HG03108 (cell line): Measurements from ENCODE around the gene ZNF618.

Source experiments
- ATAC-seq: cut with Tn5 transposase; IDR thresholded peaks from one replicate; pipeline ENCODE4 v1.9.1; 2021; ENCODE audit warnings: moderate library complexity; ENCODE audit not compliant: unreplicated experiment

ZNF618 gene

GRCh38 chr9:114089206-114089840, 213.2 kb downstream of the ZNF618 start:
- no peak for ATAC-seq

DNA sequence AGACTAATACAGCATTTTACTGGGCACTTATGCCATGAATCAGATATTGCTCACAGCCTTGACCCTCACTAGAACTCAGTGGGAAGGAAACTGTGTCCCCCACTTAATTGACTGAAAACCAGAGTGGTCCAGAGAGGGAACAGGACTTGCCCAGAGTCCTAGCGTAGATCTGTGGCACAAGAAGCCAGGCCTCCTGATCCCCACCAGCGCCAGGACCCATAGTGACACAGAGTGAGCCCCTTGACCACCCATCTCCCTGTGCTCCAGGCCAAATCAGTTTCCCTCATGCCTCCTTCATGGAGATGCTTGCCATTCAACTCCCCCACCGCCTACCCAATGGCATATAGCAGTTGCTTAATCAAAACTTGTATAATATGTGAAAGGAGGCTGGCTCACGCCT, 214.7 kb downstream of the ZNF618 start:
- no peak for ATAC-seq

- ATAC-seq, result no peak
Measured at GRCh38 chr9:114091711-114092110, 215.6 kb downstream of the ZNF618 start.

DNA sequence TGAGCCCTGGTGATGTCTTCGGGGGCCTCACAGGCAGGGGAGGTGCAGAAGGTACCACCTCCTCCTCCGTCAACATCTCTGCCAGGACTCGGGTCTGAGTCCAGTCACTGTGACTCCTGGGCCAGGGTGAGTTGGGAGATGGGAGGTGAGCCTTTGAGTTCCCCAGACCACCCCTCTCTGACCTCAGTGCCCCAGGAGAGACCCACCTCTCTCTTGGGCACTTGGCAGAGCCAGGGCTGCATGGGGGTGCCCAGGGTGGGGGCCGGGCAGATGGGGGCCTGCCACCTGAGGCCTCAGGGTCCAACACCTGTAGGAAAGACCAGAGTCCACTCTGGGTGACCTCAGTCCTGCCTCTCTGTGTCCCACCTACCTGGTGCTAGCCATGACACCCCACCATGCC, 216.2 kb downstream of the ZNF618 start:
- no peak for ATAC-seq

GRCh38 chr9:114093031-114093471, 216.9 kb downstream of the ZNF618 start:
- no peak for ATAC-seq

DNA sequence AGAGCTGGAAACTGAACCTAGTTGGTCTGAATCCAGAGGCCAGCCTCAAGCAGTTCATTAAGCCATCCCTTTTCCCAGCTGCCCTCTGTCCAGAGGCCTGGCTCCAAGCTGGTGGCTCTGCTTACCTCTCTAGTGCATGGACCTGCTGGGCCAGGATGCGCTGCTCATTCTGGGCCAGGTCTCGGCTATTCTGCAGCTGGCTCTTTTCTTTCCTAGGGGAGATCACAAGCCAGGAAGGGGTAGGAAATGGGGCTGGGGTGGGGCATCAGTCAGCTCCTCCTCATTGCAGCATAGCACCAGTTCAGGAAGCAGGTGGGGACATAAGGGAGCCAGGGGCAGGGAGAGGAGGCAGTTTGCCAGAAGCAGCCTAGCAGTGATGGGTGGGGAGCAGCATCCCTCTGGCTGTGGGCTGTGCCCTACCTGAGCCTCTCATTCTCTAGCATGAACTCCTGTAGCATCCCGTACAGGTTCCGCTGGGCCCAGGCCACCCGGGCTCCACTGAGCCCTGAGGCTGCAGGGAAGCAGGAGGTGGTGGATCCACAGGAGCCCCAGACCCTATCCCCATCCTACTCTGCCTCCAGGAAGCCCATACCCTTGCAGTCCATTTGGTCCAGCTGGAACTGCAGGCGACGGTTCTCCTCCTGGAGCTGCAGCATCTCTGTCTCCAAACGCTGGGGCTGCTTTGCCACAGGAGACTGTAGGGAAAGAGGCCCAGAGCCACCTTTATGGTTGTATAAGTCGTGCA, 217.8 kb downstream of the ZNF618 start:
- ATAC-seq, result no peak

DNA sequence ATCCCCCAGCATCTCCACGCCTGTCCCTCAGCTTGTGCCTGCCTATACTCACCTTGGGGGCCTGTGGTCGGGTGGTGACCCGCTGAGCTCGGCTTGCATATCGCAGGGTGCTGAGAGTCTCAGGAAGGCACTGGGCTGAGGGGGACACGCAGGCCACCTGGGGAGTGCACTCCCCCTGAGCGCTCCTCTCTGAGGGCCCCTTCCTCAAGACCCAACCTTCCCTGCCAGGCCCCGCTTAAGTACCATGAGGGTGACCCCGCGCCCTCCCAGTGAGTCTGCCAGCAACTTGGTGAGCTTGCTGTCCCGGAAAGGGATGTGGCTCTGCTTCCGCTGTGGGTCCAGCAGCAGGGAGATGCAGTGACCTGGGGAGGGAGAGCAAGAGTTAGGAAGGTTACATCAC, 218.9 kb downstream of the ZNF618 start:
- ATAC-seq, result no peak

GRCh38 chr9:114096041-114096511, 220.0 kb downstream of the ZNF618 start:
- ATAC-seq, result no peak

DNA sequence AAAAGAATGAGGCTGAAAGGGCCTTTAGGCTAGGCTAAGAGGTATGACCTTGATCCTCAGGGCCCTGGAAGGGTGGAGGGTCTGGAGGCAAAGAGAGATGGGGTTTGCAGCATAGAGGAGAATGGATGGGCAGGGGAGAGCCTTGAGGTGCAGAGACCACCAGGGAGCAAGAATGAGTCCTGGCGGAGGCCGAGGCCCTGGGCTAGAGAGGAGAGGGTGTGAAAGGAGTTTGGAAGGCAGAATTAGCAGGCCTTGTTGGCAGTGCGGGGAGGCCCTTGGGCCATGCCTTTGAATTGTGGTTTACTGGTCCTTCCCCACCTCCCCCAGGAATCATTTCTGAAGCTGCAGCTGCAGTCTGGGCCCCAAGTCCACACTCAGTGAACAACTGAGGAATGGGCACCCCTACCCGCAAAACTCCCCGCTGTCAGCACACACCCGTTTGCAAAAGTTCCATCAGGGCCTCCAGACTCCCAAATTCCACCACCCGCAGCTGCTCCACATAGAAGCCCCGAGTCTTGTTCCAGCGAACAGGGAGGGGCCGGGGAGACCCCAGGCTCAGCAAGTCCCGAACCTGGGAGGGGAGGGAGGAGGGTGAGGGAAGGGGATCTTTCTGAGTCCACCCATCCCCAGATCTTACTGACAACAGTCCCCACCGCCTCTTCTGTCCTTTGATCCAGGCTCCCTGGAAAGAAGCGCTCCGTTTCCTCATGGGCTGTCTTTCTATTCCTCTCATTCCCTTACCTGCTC, 220.9 kb downstream of the ZNF618 start:
- no peak for ATAC-seq

DNA sequence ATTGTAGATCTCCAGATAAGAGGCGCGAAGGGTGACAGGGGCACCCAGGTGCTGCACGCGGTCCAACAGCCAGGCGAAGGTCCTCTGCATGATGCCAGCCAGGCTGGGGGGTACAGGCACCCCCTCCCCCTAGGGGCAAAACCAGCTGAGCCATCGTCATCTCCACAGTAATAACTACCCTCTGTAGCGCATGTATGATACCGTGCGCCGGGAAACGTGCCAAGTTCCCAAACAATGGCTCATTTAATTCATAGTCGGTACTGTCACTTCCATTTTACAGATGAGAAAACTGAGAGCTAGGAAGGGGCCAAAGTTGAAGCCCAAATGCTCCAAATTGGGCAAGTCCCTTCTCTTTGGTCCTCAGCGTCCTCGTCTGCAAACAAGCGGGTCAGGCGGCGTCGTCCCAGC, 221.5 kb downstream of the ZNF618 start:
- no peak for ATAC-seq

GRCh38 chr9:114098021-114098935, 222.2 kb downstream of the ZNF618 start:
- ATAC-seq, result no peak

GRCh38 chr9:114098936-114099668, 223.0 kb downstream of the ZNF618 start, which contains the start of gene KIF12:
Gene KIF12 (minus strand): TSS chr9:114099292. CDS start chr9:114099276, 16 bp downstream.
- ATAC-seq, result no peak

DNA sequence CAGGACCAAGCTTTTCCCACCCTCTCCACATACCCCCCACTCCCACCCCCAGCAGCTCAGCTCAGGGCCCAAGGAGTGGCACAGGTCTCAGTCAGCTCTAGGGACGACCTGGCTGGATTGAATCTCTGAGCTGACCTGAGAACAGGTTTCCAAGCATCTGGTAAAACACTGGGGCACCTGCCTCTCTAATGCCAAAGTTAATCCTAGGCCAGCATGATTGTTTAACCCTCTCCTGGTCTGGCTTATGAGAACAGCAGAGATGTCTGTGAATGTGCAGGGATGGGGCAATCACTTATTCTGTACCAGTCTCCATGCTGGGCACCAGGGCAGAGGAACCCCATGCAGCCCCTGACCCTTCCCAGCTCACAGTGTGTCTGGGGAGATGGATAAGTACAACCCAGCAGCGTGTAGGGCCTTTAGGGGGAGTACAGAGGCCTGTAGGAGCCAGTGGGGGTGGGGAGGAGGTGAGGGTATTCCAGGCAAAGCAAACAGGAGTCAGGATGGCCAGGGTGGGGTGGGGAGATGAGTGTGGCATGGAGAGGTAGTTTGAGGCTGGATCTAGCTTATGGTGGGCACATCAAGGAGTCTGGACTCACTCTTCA, 223.7 kb downstream of the ZNF618 start:
- ATAC-seq, result no peak

DNA sequence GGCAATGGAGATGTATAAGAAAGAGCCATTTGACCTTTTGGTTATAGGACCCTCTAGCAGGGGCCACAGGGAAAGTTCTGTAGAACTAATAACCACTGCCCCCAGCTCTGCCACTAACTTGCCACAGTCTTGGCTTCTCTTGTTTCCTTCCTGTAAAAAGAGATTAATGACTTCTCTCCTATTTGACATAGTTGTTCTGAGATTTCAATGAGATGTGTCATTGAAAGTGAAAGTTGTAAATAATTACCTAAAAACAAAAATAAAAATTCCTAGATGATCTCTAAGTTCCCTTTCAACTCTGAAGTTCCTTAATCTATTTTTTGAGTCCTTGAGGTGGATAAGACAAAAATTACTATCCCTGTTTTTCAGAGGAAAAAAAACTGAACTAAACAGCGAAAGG, 224.4 kb downstream of the ZNF618 start:
- no peak for ATAC-seq

DNA sequence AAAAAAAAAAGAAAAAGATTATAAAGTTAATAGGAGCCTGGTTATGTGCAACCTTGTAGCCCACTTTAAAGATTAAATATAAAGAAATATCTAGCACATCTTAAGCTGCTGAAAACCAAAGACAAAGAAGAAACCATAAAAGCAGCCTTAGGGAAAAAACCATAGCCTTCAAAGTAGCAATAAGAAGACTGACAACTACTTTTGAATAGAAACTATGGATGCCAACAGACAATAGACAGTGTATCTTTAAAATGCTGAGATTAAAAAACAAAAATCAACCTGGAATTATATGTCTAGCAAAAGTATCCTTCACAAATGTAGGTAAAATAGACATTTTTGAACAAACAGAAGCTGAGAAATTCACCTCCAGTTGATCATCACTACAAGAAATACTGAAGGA, 226.4 kb downstream of the ZNF618 start:
- no peak for ATAC-seq

DNA sequence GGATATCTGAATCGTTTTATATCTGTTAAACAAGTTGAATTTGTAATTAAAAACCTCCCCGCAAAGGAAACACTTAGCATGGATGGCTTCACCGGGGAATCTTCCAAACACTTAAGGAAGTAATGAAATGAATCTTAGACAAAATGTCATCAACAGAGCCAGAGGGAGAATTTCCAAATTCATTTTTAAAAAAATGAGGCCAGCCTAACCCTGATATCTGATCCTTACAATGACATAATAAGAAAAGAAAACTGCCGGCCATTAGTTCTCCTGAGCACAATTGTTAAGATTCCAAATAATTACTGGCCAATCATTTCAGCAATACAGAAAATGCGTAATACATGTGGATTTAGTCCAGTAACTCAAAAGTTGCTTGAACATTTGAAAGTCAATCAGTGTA, 229.1 kb downstream of the ZNF618 start:
- no peak for ATAC-seq
